ENCODE data around the gene CELSR1.

CELSR1 gene

GRCh38 chr22:46392137-46392844 is 145.1 kb downstream of the CELSR1 start:
- DNase-seq: no peak
- Mint-ChIP-seq H3K36me3 (ENCODE audit: low read depth) (no peaks in the 10 kb centered on the region), H3K27me3 (no peaks in the 10 kb centered on the region), H3K9me3 (no peaks in the 10 kb centered on the region), H3K27ac (no peak overlapping the region), H3K4me3 (no peak overlapping the region), H3K4me1 (ENCODE audit: low read depth) (peaks cover 5% of the 10 kb centered on the region)

- no peaks in the 10 kb centered on the region for H3K9me3 Mint-ChIP-seq
- DNase-seq: no peak
- H3K4me1 Mint-ChIP-seq (ENCODE audit: low read depth): peaks cover 5% of the 10 kb centered on the region
- no peak overlapping the region for H3K4me3 Mint-ChIP-seq
- H3K27ac Mint-ChIP-seq: no peak overlapping the region
- no peaks in the 10 kb centered on the region for H3K27me3 Mint-ChIP-seq
- H3K36me3 Mint-ChIP-seq (ENCODE audit: low read depth): no peaks in the 10 kb centered on the region
These were observed 145.8 kb downstream of the CELSR1 start for GRCh38 chr22:46391486-46392136.

- Mint-ChIP-seq H3K9me3 (no peaks in the 10 kb centered on the region), H3K4me1 (ENCODE audit: low read depth) (peaks cover 5% of the 10 kb centered on the region), H3K27me3 (no peaks in the 10 kb centered on the region), H3K36me3 (ENCODE audit: low read depth) (no peaks in the 10 kb centered on the region), H3K4me3 (no peak overlapping the region), H3K27ac (no peak overlapping the region)
- DNase-seq: no peak
These were observed 146.6 kb downstream of the CELSR1 start for GRCh38 chr22:46390652-46391301.

- H3K9me3 Mint-ChIP-seq: no peaks in the 10 kb centered on the region
- no peaks in the 10 kb centered on the region for H3K36me3 Mint-ChIP-seq (ENCODE audit: low read depth)
- no peak overlapping the region for H3K4me3 Mint-ChIP-seq
- H3K27ac Mint-ChIP-seq: no peak overlapping the region
- H3K27me3 Mint-ChIP-seq: no peaks in the 10 kb centered on the region
- peaks cover 5% of the 10 kb centered on the region for H3K4me1 Mint-ChIP-seq (ENCODE audit: low read depth)
- no peak for DNase-seq
These were observed 147.2 kb downstream of the CELSR1 start for GRCh38 chr22:46390105-46390651.

GRCh38 chr22:46389081-46389480 is 148.3 kb downstream of the CELSR1 start:
- no peaks in the 10 kb centered on the region for H3K36me3 Mint-ChIP-seq (ENCODE audit: low read depth)
- no peaks in the 10 kb centered on the region for H3K9me3 Mint-ChIP-seq
- H3K27me3 Mint-ChIP-seq: no peaks in the 10 kb centered on the region
- H3K4me3 Mint-ChIP-seq: no peak overlapping the region
- H3K27ac Mint-ChIP-seq: no peak overlapping the region
- no peak for DNase-seq
- peaks cover 5% of the 10 kb centered on the region for H3K4me1 Mint-ChIP-seq (ENCODE audit: low read depth)

- H3K4me1 Mint-ChIP-seq (ENCODE audit: low read depth): peaks cover under 1% of the 10 kb centered on the region
- H3K36me3 Mint-ChIP-seq (ENCODE audit: low read depth): no peaks in the 10 kb centered on the region
- no peaks in the 10 kb centered on the region for H3K9me3 Mint-ChIP-seq
- no peak overlapping the region for H3K27ac Mint-ChIP-seq
- no peak overlapping the region for H3K4me3 Mint-ChIP-seq
- H3K27me3 Mint-ChIP-seq: no peaks in the 10 kb centered on the region
- DNase-seq: no peak
These were observed 148.8 kb downstream of the CELSR1 start for GRCh38 chr22:46388647-46389046.

- Mint-ChIP-seq H3K27me3 (no peaks in the 10 kb centered on the region), H3K4me1 (ENCODE audit: low read depth) (no peaks in the 10 kb centered on the region), H3K27ac (no peak overlapping the region), H3K9me3 (no peaks in the 10 kb centered on the region), H3K4me3 (no peak overlapping the region), H3K36me3 (ENCODE audit: low read depth) (no peaks in the 10 kb centered on the region)
- no peak for DNase-seq
These were observed 149.7 kb downstream of the CELSR1 start for GRCh38 chr22:46387748-46388147.

- no peak for DNase-seq
- Mint-ChIP-seq H3K4me3 (no peak overlapping the region), H3K27ac (no peak overlapping the region), H3K36me3 (ENCODE audit: low read depth) (no peaks in the 10 kb centered on the region), H3K27me3 (no peaks in the 10 kb centered on the region), H3K4me1 (ENCODE audit: low read depth) (no peaks in the 10 kb centered on the region), H3K9me3 (no peaks in the 10 kb centered on the region)
These were observed 151.1 kb downstream of the CELSR1 start for GRCh38 chr22:46386312-46386711.

- Mint-ChIP-seq H3K9me3 (no peaks in the 10 kb centered on the region), H3K27ac (no peak overlapping the region), H3K4me1 (ENCODE audit: low read depth) (no peaks in the 10 kb centered on the region), H3K36me3 (ENCODE audit: low read depth) (no peaks in the 10 kb centered on the region), H3K27me3 (no peaks in the 10 kb centered on the region), H3K4me3 (no peak overlapping the region)
- DNase-seq: no peak
These were observed 154.9 kb downstream of the CELSR1 start for GRCh38 chr22:46382524-46382923.

- Mint-ChIP-seq H3K4me1 (ENCODE audit: low read depth) (no peaks in the 10 kb centered on the region), H3K27ac (no peak overlapping the region), H3K4me3 (no peak overlapping the region), H3K36me3 (ENCODE audit: low read depth) (no peaks in the 10 kb centered on the region), H3K27me3 (no peaks in the 10 kb centered on the region), H3K9me3 (no peaks in the 10 kb centered on the region)
- no peak for DNase-seq
These were observed 155.7 kb downstream of the CELSR1 start for GRCh38 chr22:46381731-46382130.

- no peak overlapping the region for H3K27ac Mint-ChIP-seq
- H3K9me3 Mint-ChIP-seq: peaks cover under 1% of the 10 kb centered on the region
- no peak for DNase-seq
- no peaks in the 10 kb centered on the region for H3K4me1 Mint-ChIP-seq (ENCODE audit: low read depth)
- H3K4me3 Mint-ChIP-seq: no peak overlapping the region
- H3K36me3 Mint-ChIP-seq (ENCODE audit: low read depth): no peaks in the 10 kb centered on the region
- H3K27me3 Mint-ChIP-seq: no peaks in the 10 kb centered on the region
These were observed 156.3 kb downstream of the CELSR1 start for GRCh38 chr22:46381142-46381541.

- DNase-seq: no peak
- H3K27ac Mint-ChIP-seq: no peak overlapping the region
- H3K36me3 Mint-ChIP-seq (ENCODE audit: low read depth): no peaks in the 10 kb centered on the region
- H3K27me3 Mint-ChIP-seq: no peaks in the 10 kb centered on the region
- H3K4me1 Mint-ChIP-seq (ENCODE audit: low read depth): no peaks in the 10 kb centered on the region
- H3K4me3 Mint-ChIP-seq: no peak overlapping the region
- H3K9me3 Mint-ChIP-seq: peaks cover 6% of the 10 kb centered on the region
These were observed 156.8 kb downstream of the CELSR1 start for GRCh38 chr22:46380581-46380980.

- no peak overlapping the region for H3K27ac Mint-ChIP-seq
- peaks cover 8% of the 10 kb centered on the region for H3K9me3 Mint-ChIP-seq
- H3K4me3 Mint-ChIP-seq: no peak overlapping the region
These were observed 157.4 kb downstream of the CELSR1 start for GRCh38 chr22:46380069-46380468.

GRCh38 chr22:46379066-46379930 is 158.1 kb downstream of the CELSR1 start:
- H3K27ac Mint-ChIP-seq: no peak overlapping the region
- H3K4me3 Mint-ChIP-seq: no peak overlapping the region
- peaks cover 8% of the 10 kb centered on the region for H3K9me3 Mint-ChIP-seq
- H3K36me3 Mint-ChIP-seq (ENCODE audit: low read depth): no peaks in the 10 kb centered on the region
- DNase-seq: no peak
- H3K4me1 Mint-ChIP-seq (ENCODE audit: low read depth): peaks cover 3% of the 10 kb centered on the region
- H3K27me3 Mint-ChIP-seq: peaks cover 6% of the 10 kb centered on the region

More at GRCh38 chr22:46380069-46380468, 157.4 kb downstream of the CELSR1 start:
- H3K36me3 Mint-ChIP-seq (ENCODE audit: low read depth): no peaks in the 10 kb centered on the region
- H3K27me3 Mint-ChIP-seq: peaks cover 3% of the 10 kb centered on the region
- no peak for DNase-seq
- H3K4me1 Mint-ChIP-seq (ENCODE audit: low read depth): no peaks in the 10 kb centered on the region
